NCI-H524 (cell line): ENCODE measurements around the gene SEL1L3.

Source experiments
- DNase-seq, 2 experiments: peaks; one replicate each; lab custom pipeline; 2025; lab: John Stamatoyannopoulos, UW

SEL1L3 gene

GRCh38 chr4:25750874-25751273 lies 111.9 kb downstream of the SEL1L3 start:
- DNase-seq: no peak

- DNase-seq: no peak
Measured at GRCh38 chr4:25749150-25749794, 113.5 kb downstream of the SEL1L3 start.

GRCh38 chr4:25743971-25744370 lies 118.8 kb downstream of the SEL1L3 start:
- no peak for DNase-seq

GRCh38 chr4:25729564-25729963 lies 133.2 kb downstream of the SEL1L3 start:
- no peak for DNase-seq

GRCh38 chr4:25728886-25729285 lies 133.9 kb downstream of the SEL1L3 start:
- no peak for DNase-seq

GRCh38 chr4:25727711-25728493 lies 134.9 kb downstream of the SEL1L3 start:
- no peak for DNase-seq

- no peak for DNase-seq
Measured at GRCh38 chr4:25725870-25726269, 136.9 kb downstream of the SEL1L3 start.

GRCh38 chr4:25723409-25723808 lies 139.4 kb downstream of the SEL1L3 start:
- DNase-seq: no peak

- DNase-seq: no peak
Measured at GRCh38 chr4:25722964-25723363, 139.8 kb downstream of the SEL1L3 start.

GRCh38 chr4:25713812-25714211 lies 149.0 kb downstream of the SEL1L3 start:
- no peak for DNase-seq

- no peak for DNase-seq
Measured at GRCh38 chr4:25712611-25713010, 150.2 kb downstream of the SEL1L3 start.

GRCh38 chr4:25710637-25711036 lies 152.2 kb downstream of the SEL1L3 start:
- DNase-seq: no peak

GRCh38 chr4:25704516-25704915 lies 158.3 kb downstream of the SEL1L3 start:
- peak; percentile 14 to 50 for DNase-seq

- no peak for DNase-seq
Measured at GRCh38 chr4:25703731-25704388, 158.9 kb downstream of the SEL1L3 start.

- DNase-seq: peak in 1 of 2 experiments; percentile 6
Measured at GRCh38 chr4:25702848-25703247, 159.9 kb downstream of the SEL1L3 start.

GRCh38 chr4:25700661-25701060 lies 162.1 kb downstream of the SEL1L3 start:
- no peak for DNase-seq

- no peak for DNase-seq
Measured at GRCh38 chr4:25697516-25697915, 165.3 kb downstream of the SEL1L3 start.
